Vagina (tissue), 2 donors: ENCODE results near the gene RPS6KA5.

Experiments
- POLR2A ChIP-seq, 2 donors: fragments of 450-650 bp; IDR thresholded peaks; one replicate each; pipeline ENCODE4 v1.6.1; 2017; ENCODE audit warnings: antibody characterized with exemption in 2 of 2, mild to moderate bottlenecking in 2 of 2, moderate library complexity in 2 of 2
- POLR2AphosphoS5 ChIP-seq, 2 donors: sonication (generic); formaldehyde crosslinking; IDR thresholded peaks; one replicate each; pipeline ENCODE4 v1.9.0; 2017; ENCODE audit warnings: antibody characterized with exemption in 2 of 2, mild to moderate bottlenecking in 2 of 2, low read depth in 1 of 2; ENCODE audit not compliant: insufficient read depth in 1 of 2
- TF ChIP-seq, protein P1 (sequence below), 3 experiments: fragments of 450-650 bp in 2 of 3; fragments of 200-600 bp in 1 of 3; sonication (generic) in 1 of 3; IDR thresholded peaks; one replicate each; pipeline ENCODE4 v1.5.1; 2017 to 2019; ENCODE audit warnings: antibody characterized with exemption in 3 of 3, mild to moderate bottlenecking in 2 of 3, moderate library complexity in 2 of 3

DNA sequence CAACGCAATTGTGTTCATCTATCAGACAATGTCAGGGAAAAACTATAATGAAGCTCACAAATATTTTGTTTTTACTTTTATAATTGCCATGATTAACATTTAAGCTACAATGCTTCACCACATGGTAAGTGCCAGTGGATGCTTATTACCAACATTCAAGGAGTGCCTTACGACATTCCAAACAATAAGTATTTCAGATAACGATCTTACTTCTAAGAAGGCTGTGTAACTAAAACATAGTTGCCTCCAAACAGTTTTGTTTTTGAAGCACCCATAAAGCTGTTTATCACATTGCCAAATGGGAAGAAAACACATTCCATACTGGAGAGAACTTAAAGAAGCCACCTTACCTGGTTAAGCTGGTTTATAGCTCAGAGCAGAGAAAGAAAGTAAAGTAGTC lies 78.8 kb downstream of the RPS6KA5 start:
- TF ChIP-seq, protein P1, sequence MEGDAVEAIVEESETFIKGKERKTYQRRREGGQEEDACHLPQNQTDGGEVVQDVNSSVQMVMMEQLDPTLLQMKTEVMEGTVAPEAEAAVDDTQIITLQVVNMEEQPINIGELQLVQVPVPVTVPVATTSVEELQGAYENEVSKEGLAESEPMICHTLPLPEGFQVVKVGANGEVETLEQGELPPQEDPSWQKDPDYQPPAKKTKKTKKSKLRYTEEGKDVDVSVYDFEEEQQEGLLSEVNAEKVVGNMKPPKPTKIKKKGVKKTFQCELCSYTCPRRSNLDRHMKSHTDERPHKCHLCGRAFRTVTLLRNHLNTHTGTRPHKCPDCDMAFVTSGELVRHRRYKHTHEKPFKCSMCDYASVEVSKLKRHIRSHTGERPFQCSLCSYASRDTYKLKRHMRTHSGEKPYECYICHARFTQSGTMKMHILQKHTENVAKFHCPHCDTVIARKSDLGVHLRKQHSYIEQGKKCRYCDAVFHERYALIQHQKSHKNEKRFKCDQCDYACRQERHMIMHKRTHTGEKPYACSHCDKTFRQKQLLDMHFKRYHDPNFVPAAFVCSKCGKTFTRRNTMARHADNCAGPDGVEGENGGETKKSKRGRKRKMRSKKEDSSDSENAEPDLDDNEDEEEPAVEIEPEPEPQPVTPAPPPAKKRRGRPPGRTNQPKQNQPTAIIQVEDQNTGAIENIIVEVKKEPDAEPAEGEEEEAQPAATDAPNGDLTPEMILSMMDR (IDR thresholded peaks at IDR 0.05): no peak
- TF ChIP-seq POLR2A (IDR thresholded peaks at IDR 0.05): no peak
- TF ChIP-seq POLR2AphosphoS5 (IDR thresholded peaks at IDR 0.05; ENCODE audit: insufficient read depth in 1 of 2, low read depth in 1 of 2): no peak
